Naive B cell (primary cell): ENCODE results near the gene RAB9B. TPM values are rescaled to one million over a fixed set of nuclear protein-coding genes. Genes with fewer than 3 reads are reported as not detected.

Source experiments
- ATAC-seq, 2 donors: fragments of 150-1000 bp; cut with Tn5 transposase; 2 replicates each; pipeline ENCODE4 v1.10.0; 2021; ENCODE audit warnings: low read depth in 2 of 2, mild to moderate bottlenecking in 2 of 2, moderate library complexity in 2 of 2
- DNase-seq: peaks from one replicate; pipeline ENCODE4 v3.0.0; 2022
- H3K27ac Mint-ChIP-seq, 6 donors: one replicate each; pipeline ENCODE4 v1.8.0; 2020 to 2022; ENCODE audit warnings: mild to moderate bottlenecking in 6 of 6, mixed read lengths in 6 of 6, moderate library complexity in 5 of 6, inconsistent platforms in 2 of 6
- H3K27me3 Mint-ChIP-seq, 3 donors: one replicate each; pipeline ENCODE4 v1.8.0; 2021 to 2022; ENCODE audit warnings: mixed read lengths in 3 of 3, mild to moderate bottlenecking in 1 of 3
- H3K36me3 Mint-ChIP-seq, 2 donors: one replicate each; pipeline ENCODE4 v1.8.0; 2020 to 2022; ENCODE audit warnings: mixed read lengths in 2 of 2, inconsistent platforms in 1 of 2, mild to moderate bottlenecking in 1 of 2
- H3K4me1 Mint-ChIP-seq, 3 donors: one replicate each; pipeline ENCODE4 v1.8.0; 2020 to 2022; ENCODE audit warnings: mixed read lengths in 3 of 3, inconsistent platforms in 1 of 3, mild to moderate bottlenecking in 1 of 3, moderate library complexity in 1 of 3
- H3K4me3 Mint-ChIP-seq, 8 donors: one replicate each; pipeline ENCODE4 v1.8.0; 2020 to 2022; ENCODE audit warnings: mild to moderate bottlenecking in 8 of 8, mixed read lengths in 8 of 8, moderate library complexity in 8 of 8, inconsistent platforms in 2 of 8
- H3K9me3 Mint-ChIP-seq, 7 donors: one replicate each; pipeline ENCODE4 v1.8.0; 2020 to 2022; ENCODE audit warnings: mixed read lengths in 7 of 7, mild to moderate bottlenecking in 5 of 7, inconsistent platforms in 2 of 7, moderate library complexity in 1 of 7
- polyA plus RNA-seq, 6 donors: library from polyadenylated mRNA; unstranded; fragments of 300-500 nt; fragmentation: Illumina TruSeq; gene quantifications; one replicate each; pipeline ENCODE4 v1.2.3, GENCODE V29; 2021; ENCODE audit warnings: low read depth in 6 of 6

The RAB9B gene
- polyA plus RNA-seq, 6 donors from 2014 or later = 0.10 to 0.73 (median 0.22) TPM

GRCh38 chrX:103776546-103776945 is 55.5 kb downstream of the RAB9B start, which contains the start of gene PLP1:
Gene PLP1 (plus strand): TSS chrX:103776840. CDS start chrX:103776996, 156 bp downstream.
- H3K36me3 Mint-ChIP-seq = no peaks in the 10 kb centered on the region
- ATAC-seq (no peak), DNase-seq (no peak)
- no peaks in the 10 kb centered on the region for H3K4me1 Mint-ChIP-seq
- peak within 1 kb of the TSS in 1 of 6 donors; percentile 13 for H3K27ac Mint-ChIP-seq
- peaks cover 0 to 34% (median 4%) of the 10 kb centered on the region in 3 donors for H3K27me3 Mint-ChIP-seq
- H3K4me3 Mint-ChIP-seq = no peak within 1 kb of the TSS
- H3K9me3 Mint-ChIP-seq = no peaks in the 10 kb centered on the region

- peaks cover 0 to 34% (median 4%) of the 10 kb centered on the region in 3 donors for H3K27me3 Mint-ChIP-seq
- no peaks in the 10 kb centered on the region for H3K36me3 Mint-ChIP-seq
- H3K27ac Mint-ChIP-seq = no peak overlapping the region
- H3K9me3 Mint-ChIP-seq = no peaks in the 10 kb centered on the region
- ATAC-seq (no peak), DNase-seq (no peak)
- H3K4me1 Mint-ChIP-seq = no peaks in the 10 kb centered on the region
- H3K4me3 Mint-ChIP-seq = no peak overlapping the region
These were observed 57.9 kb downstream of the RAB9B start for GRCh38 chrX:103774070-103774642.

GRCh38 chrX:103773445-103773844 is 58.6 kb downstream of the RAB9B start:
- Mint-ChIP-seq H3K4me3 (no peak overlapping the region), H3K4me1 (no peaks in the 10 kb centered on the region), H3K27me3 (peaks cover 0 to 34% (median 4%) of the 10 kb centered on the region in 3 donors), H3K27ac (no peak overlapping the region), H3K36me3 (no peaks in the 10 kb centered on the region), H3K9me3 (no peaks in the 10 kb centered on the region)
- ATAC-seq (no peak), DNase-seq (no peak)

Other genes starting within 250 kb of the RAB9B start
- 10 to 100 TPM; 12.0 to 23.0 (median 16.0) TPM for gene TCEAL4, start 246.7 kb downstream of the RAB9B start, polyA plus RNA-seq
- gene TCEAL3, start 224.3 kb downstream of the RAB9B start, polyA plus RNA-seq = 1 to 10 TPM; 3.5 to 8.0 (median 5.3) TPM
- gene TCEAL1, start 203.3 kb downstream of the RAB9B start, polyA plus RNA-seq = 10 to 100 TPM; 23.2 to 74.4 (median 26.0) TPM
- 10 to 100 TPM; 56.4 to 82.9 (median 73.1) TPM for gene MORF4L2, start 145.6 kb downstream of the RAB9B start, polyA plus RNA-seq
- gene TMEM31, start 121.3 kb downstream of the RAB9B start, polyA plus RNA-seq = under 1 TPM in 2 of 6 donors, not detected in 4; 0.58 to 1.00 TPM
- not detected for gene PLP1, start 55.4 kb downstream of the RAB9B start, polyA plus RNA-seq
- gene TMSB15B, start 130.4 kb upstream of the RAB9B start, polyA plus RNA-seq = 10 to 100 TPM; 12.4 to 38.5 (median 18.1) TPM
- not detected for gene H2BW1, start 181.5 kb upstream of the RAB9B start, polyA plus RNA-seq
- gene H2BW2, start 207.7 kb upstream of the RAB9B start, polyA plus RNA-seq = not detected
- 1 to 10 TPM in 2 of 6 donors, under 1 TPM in 3, not detected in 1; 0.66 to 1.5 (median 0.90) TPM for gene TMSB15C, start 244.0 kb upstream of the RAB9B start, polyA plus RNA-seq